ENCODE measurements around the gene PPCDC.

Gene PPCDC

GRCh38 chr15:74994236-74994635 lies 29.2 kb upstream of the PPCDC start:
- peaks cover 0 to 16% (median 13%) of the 10 kb centered on the region in 4 donors for H3K4me1 ChIP-seq
- intact Hi-C loops (cut with DNase I; ENCODE audit: low total_unique reads) = no loop called here
- H3K9me3 ChIP-seq = no peaks in the 10 kb centered on the region
- peaks cover 3 to 38% of the 10 kb centered on the region in 2 donors for H3K27me3 ChIP-seq
- no peak overlapping the region for H3K27ac ChIP-seq
- TF ChIP-seq CTCF (IDR thresholded peaks at IDR 0.05) = no peak
- DNase-seq = no peak
- H3K4me3 ChIP-seq = no peak overlapping the region
- no peaks in the 10 kb centered on the region for H3K36me3 ChIP-seq

- intact Hi-C loops (cut with DNase I; ENCODE audit: low total_unique reads) = no loop called here
- no peak for TF ChIP-seq CTCF (IDR thresholded peaks at IDR 0.05)
- H3K9me3 ChIP-seq = no peaks in the 10 kb centered on the region
- peaks cover 0 to 16% (median 13%) of the 10 kb centered on the region in 4 donors for H3K4me1 ChIP-seq
- H3K27ac ChIP-seq = no peak overlapping the region
- no peak overlapping the region for H3K4me3 ChIP-seq
- DNase-seq = no peak
- H3K27me3 ChIP-seq = peaks cover 3 to 43% of the 10 kb centered on the region in 2 donors
- H3K36me3 ChIP-seq = no peaks in the 10 kb centered on the region
Observed at GRCh38 chr15:74994685-74995084, 28.7 kb upstream of the PPCDC start.

GRCh38 chr15:74995182-74995778 lies 28.1 kb upstream of the PPCDC start, which contains the start of gene SCAMP5:
SCAMP5 (plus strand) TSS chr15:74995563; CDS start chr15:75011840, 16,277 bp downstream.
- H3K4me1 ChIP-seq = peaks cover 0 to 16% (median 13%) of the 10 kb centered on the region in 4 donors
- H3K27ac ChIP-seq = no peak within 1 kb of the TSS

GRCh38 chr15:74995779-74996765 lies 27.3 kb upstream of the PPCDC start:
- peaks cover 3 to 45% of the 10 kb centered on the region in 2 donors for H3K27me3 ChIP-seq
- intact Hi-C loops (cut with DNase I; ENCODE audit: low total_unique reads) = no loop called here
- DNase-seq = no peak
- no peak for TF ChIP-seq CTCF (IDR thresholded peaks at IDR 0.05)
- H3K4me3 ChIP-seq = peak overlapping the region; percentile 44 to 66
- H3K9me3 ChIP-seq = no peaks in the 10 kb centered on the region
- no peaks in the 10 kb centered on the region for H3K36me3 ChIP-seq
- no peak overlapping the region for H3K27ac ChIP-seq
- peaks cover 0 to 16% (median 13%) of the 10 kb centered on the region in 4 donors for H3K4me1 ChIP-seq

More at GRCh38 chr15:74995182-74995778, 28.1 kb upstream of the PPCDC start, which contains the start of gene SCAMP5:
- H3K4me3 ChIP-seq = peak within 1 kb of the TSS; percentile 44 to 66
- peak; percentile 87 to 90 for DNase-seq
- TF ChIP-seq CTCF (IDR thresholded peaks at IDR 0.05) = no peak
- intact Hi-C loops (cut with DNase I; ENCODE audit: low total_unique reads) = no loop called here
- H3K27me3 ChIP-seq = peaks cover 3 to 45% of the 10 kb centered on the region in 2 donors
- no peaks in the 10 kb centered on the region for H3K9me3 ChIP-seq
- H3K36me3 ChIP-seq = no peaks in the 10 kb centered on the region

- TF ChIP-seq CTCF (IDR thresholded peaks at IDR 0.05) = no peak
- Histone ChIP-seq H3K9me3 (no peaks in the 10 kb centered on the region), H3K27ac (no peak overlapping the region), H3K4me1 (peaks cover 0 to 16% (median 13%) of the 10 kb centered on the region in 4 donors), H3K27me3 (peaks cover 3 to 45% of the 10 kb centered on the region in 2 donors), H3K4me3 (no peak overlapping the region), H3K36me3 (no peaks in the 10 kb centered on the region)
- no peak for DNase-seq
- intact Hi-C loops (cut with DNase I; ENCODE audit: low total_unique reads) = no loop called here
Observed at GRCh38 chr15:74997141-74997540, 26.2 kb upstream of the PPCDC start.

Measured in tibial artery (tissue), 4 donors.